ENCODE results near the gene ZNF740. TPM values are rescaled to one million over a fixed set of nuclear protein-coding genes. Genes with fewer than 3 reads are reported as not detected.

The ZNF740 gene
- total RNA-seq, 1 experiment from 2014 or later = 49.7 TPM

- no peak for TF ChIP-seq CTCF (IDR thresholded peaks at IDR 0.05 in 2 of 3, conservative IDR thresholded peaks at IDR 0.05 in 1 of 3; ENCODE audit: borderline replicate concordance in 1 of 3, insufficient read depth in 1 of 3, low read depth in 2 of 3, low read length in 2 of 3)
- TF ChIP-seq CEBPB (IDR thresholded peaks at IDR 0.05; ENCODE audit: low read depth) = no peak
- TF ChIP-seq TCF7L2 (IDR thresholded peaks at IDR 0.05; ENCODE audit: borderline replicate concordance, extremely low read depth, insufficient read depth, insufficient read length) = no peak
- TF ChIP-seq RAD21 (IDR thresholded peaks at IDR 0.05; ENCODE audit: low read depth) = no peak
- TF ChIP-seq POLR2A (IDR thresholded peaks at IDR 0.05; ENCODE audit: borderline replicate concordance, extremely low read depth, insufficient read depth, insufficient read length) = no peak
- no peak for TF ChIP-seq SIN3A (IDR thresholded peaks at IDR 0.05; ENCODE audit: low read depth)
- no peak for TF ChIP-seq ELF1 (IDR thresholded peaks at IDR 0.05; ENCODE audit: borderline replicate concordance, low read depth)
Observed at GRCh38 chr12:53186745-53187144, 6.2 kb downstream of the ZNF740 start (continued).

- no peak overlapping the region for H3K9ac ChIP-seq (ENCODE audit: low read length)
- POLR2A ChIA-PET = interaction anchor here (1.4 kb wide), 1 partner anchor 10 kb away, joined by 4 read pairs; no protein-coding TSS in a partner anchor
- DNase-seq (ENCODE audit: low read depth, low spot score) (no peak), ATAC-seq (no peak)
- no peak overlapping the region for H2AFZ ChIP-seq (ENCODE audit: low read depth, low read length, poor library complexity, severe bottlenecking)
- no peak overlapping the region for H3K27ac ChIP-seq (ENCODE audit: low read depth, low read length)
- no peaks in the 10 kb centered on the region for H3K9me2 ChIP-seq (ENCODE audit: insufficient read depth)
- CTCF ChIA-PET = interaction anchor here (1.1 to 2.5 kb wide), 5 partner anchors 10 to 121 kb away, joined by 3 to 12 read pairs (median 3); no protein-coding TSS in a partner anchor
- intact Hi-C loops (cut with micrococcal nuclease) = no loop called here
- H3K9me3 ChIP-seq (ENCODE audit: control insufficient read depth in 1 of 2, insufficient read depth in 1 of 2, low read depth in 1 of 2, low read length in 2 of 2) = no peaks in the 10 kb centered on the region
- no peaks in the 10 kb centered on the region for H3K27me3 ChIP-seq (ENCODE audit: insufficient read depth, low read length)
- no peaks in the 10 kb centered on the region for H4K20me1 ChIP-seq (ENCODE audit: insufficient read depth)
- H3K79me2 ChIP-seq (ENCODE audit: insufficient read depth, low read length) = peaks cover 20% of the 10 kb centered on the region
- H3K4me3 ChIP-seq (replicated peaks in 1 of 2; ENCODE audit: low read depth in 1 of 2, low read length in 2 of 2) = no peak overlapping the region
- H3K4me2 ChIP-seq (ENCODE audit: low read length) = no peak overlapping the region
- no TSS peak for BruUV-seq (replicated peaks)
- RAD21 ChIA-PET (ENCODE audit: low non-redundant PET in 1 of 2, low total read pairs in 2 of 2, uncharacterized antibody in 2 of 2, unreplicated experiment in 2 of 2) = no interaction called here
- peaks cover 44 to 46% of the 10 kb centered on the region in 2 experiments; a peak in 3 of 4 replicates for H3K36me3 ChIP-seq (ENCODE audit: control insufficient read depth in 1 of 2, insufficient read depth in 2 of 2, low read length in 2 of 2)
- H3K4me1 ChIP-seq (ENCODE audit: control insufficient read depth in 1 of 2, insufficient read depth in 2 of 2, low read length in 2 of 2) = peaks cover 4 to 6% of the 10 kb centered on the region in 2 experiments; a peak in 2 of 4 replicates
- TF ChIP-seq POLR2A (IDR thresholded peaks at IDR 0.05; ENCODE audit: borderline replicate concordance, extremely low read depth, insufficient read depth, insufficient read length) (no peak), MAX (IDR thresholded peaks at IDR 0.05) (no peak), ATF3 (IDR thresholded peaks at IDR 0.05) (no peak), CBX3 (IDR thresholded peaks at IDR 0.05; ENCODE audit: low read depth) (no peak), ZBTB33 (IDR thresholded peaks at IDR 0.05; ENCODE audit: extremely low read depth, insufficient replicate concordance, low read length) (no peak), REST (IDR thresholded peaks at IDR 0.05; ENCODE audit: low read depth) (no peak)
Observed at GRCh38 chr12:53187145-53187899, 6.8 kb downstream of the ZNF740 start.
